H1 (cell line): ENCODE results near the gene CA5A. TPM values are rescaled to one million over a fixed set of nuclear protein-coding genes. Genes with fewer than 3 reads are reported as not detected.

Experiments
- ASH2L ChIP-seq: fragments of 200-600, 300-600 bp; sonication (generic); IDR thresholded peaks from one replicate; pipeline ENCODE4 v1.7.1; 2017; ENCODE audit warnings: low read length
- CTBP2 ChIP-seq: IDR thresholded peaks from 2 replicates; pipeline ENCODE4 v1.7.0; 2011; ENCODE audit warnings: borderline replicate concordance, mild to moderate bottlenecking, moderate library complexity, mixed read lengths, low read length; ENCODE audit not compliant: insufficient read depth, insufficient read length
- RBBP5 ChIP-seq: IDR thresholded peaks from 2 replicates; pipeline ENCODE4 v1.7.1; 2012; ENCODE audit warnings: low read depth, mild to moderate bottlenecking, inconsistent platforms, low read length, moderate library complexity, borderline replicate concordance
- SIRT6 ChIP-seq: IDR thresholded peaks from one replicate; pipeline ENCODE4 v1.7.1; 2012; ENCODE audit warnings: low read length, inconsistent platforms
- SRF ChIP-seq: IDR thresholded peaks from 2 replicates; pipeline ENCODE4 v1.6.1; 2011; ENCODE audit warnings: mild to moderate bottlenecking, low read depth, low read length, moderate library complexity
- TAF1 ChIP-seq: IDR thresholded peaks from 2 replicates; pipeline ENCODE4 v1.6.1; 2011; ENCODE audit warnings: mild to moderate bottlenecking, low read depth, low read length
- polyA plus RNA-seq, 7 experiments: library from polyadenylated mRNA; depleted of rRNA in 3 of 7; stranded (reverse) in 5 of 7; unstranded in 2 of 7; fragments of >200 nt in 5 of 7; fragments of 200-250 nt in 2 of 7; gene quantifications; 1 replicate in 5 of 7; 2 replicates in 1 of 7; 4 replicates in 1 of 7; pipeline versions ENCODE4 v1.2.1 to v1.2.3, GENCODE V29; 2011 to 2013; ENCODE audit warnings: missing spikeins in 2 of 7, mixed read lengths in 2 of 7
- total RNA-seq: library from RNA; stranded (reverse); fragmentation: NEBNext Ultra II Directional; extraction: Animal tissue kit (Norgen Biotek cat#: 25700); gene quantifications from 2 replicates; pipeline ENCODE4 v1.2.1, GENCODE V29; 2021

Gene CA5A
- total and polyA plus RNA-seq, 2 of the 8 experiments (the other 6 are each of a cell fraction or from before 2014, with no cell fraction given), result not detected

DNA sequence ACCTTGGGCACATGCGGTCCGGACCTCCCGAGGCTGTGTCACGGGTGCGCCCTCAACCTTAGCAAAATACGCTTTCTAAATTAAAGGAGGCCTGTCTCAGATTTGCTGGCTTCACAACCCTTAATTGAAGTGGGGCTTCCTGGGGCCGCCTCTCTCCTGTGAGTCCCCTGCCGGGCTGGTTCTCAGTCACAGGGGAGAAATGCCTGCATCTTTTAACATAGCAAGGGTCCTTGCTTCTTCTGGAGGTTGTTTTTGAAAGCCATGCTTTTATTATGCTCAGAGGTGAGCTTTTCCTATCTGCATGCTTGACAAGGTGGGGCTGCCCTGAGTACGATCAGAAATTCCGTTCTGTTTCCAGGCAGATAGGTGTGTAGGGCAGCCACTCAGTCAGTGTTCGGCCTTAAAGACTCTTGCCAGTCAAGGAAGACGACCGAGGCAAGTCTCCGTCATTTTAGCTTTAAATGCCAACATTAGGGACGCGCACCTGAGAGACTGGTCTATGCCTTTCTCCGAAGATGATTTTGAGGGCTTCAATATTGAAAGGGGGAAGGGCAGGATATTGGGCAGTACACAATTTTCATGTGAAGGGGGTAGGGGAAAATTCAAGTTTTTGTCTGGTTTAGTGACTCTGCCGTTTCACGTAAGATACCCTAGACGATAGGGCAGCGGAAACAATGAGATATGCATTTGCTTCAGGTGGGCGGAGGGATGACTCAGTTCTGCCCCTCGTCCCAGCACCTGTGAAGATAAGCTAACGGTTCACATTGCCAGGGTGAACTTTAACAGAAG, 61.5 kb downstream of the CA5A start (continued):
- peak; percentile 35; the same call in 1 of the 2 replicates for TF ChIP-seq RBBP5
- TF ChIP-seq TAF1, result 0 out of 2 replicates have a peak, but pooled peaks have one; percentile 16
- TF ChIP-seq CTBP2, result no peak
- peak; percentile 38 for TF ChIP-seq ASH2L
- TF ChIP-seq SIRT6, result no peak
- no peak for TF ChIP-seq SRF
